Smooth muscle cell of the coronary artery (primary cell): ENCODE results near the gene PHKG2. TPM values are rescaled to one million over a fixed set of nuclear protein-coding genes. Genes with fewer than 3 reads are reported as not detected.

Experiments used
- total RNA-seq: library from RNA; depleted of rRNA; stranded (reverse); fragments of >200 nt; gene quantifications from 2 replicates; pipeline ENCODE4 v1.2.3, GENCODE V29; 2014; ENCODE audit warnings: low replicate concordance

The PHKG2 gene, protein sequence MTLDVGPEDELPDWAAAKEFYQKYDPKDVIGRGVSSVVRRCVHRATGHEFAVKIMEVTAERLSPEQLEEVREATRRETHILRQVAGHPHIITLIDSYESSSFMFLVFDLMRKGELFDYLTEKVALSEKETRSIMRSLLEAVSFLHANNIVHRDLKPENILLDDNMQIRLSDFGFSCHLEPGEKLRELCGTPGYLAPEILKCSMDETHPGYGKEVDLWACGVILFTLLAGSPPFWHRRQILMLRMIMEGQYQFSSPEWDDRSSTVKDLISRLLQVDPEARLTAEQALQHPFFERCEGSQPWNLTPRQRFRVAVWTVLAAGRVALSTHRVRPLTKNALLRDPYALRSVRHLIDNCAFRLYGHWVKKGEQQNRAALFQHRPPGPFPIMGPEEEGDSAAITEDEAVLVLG
- 15.3 and 16.7 TPM in 2 replicates for total RNA-seq

DNA sequence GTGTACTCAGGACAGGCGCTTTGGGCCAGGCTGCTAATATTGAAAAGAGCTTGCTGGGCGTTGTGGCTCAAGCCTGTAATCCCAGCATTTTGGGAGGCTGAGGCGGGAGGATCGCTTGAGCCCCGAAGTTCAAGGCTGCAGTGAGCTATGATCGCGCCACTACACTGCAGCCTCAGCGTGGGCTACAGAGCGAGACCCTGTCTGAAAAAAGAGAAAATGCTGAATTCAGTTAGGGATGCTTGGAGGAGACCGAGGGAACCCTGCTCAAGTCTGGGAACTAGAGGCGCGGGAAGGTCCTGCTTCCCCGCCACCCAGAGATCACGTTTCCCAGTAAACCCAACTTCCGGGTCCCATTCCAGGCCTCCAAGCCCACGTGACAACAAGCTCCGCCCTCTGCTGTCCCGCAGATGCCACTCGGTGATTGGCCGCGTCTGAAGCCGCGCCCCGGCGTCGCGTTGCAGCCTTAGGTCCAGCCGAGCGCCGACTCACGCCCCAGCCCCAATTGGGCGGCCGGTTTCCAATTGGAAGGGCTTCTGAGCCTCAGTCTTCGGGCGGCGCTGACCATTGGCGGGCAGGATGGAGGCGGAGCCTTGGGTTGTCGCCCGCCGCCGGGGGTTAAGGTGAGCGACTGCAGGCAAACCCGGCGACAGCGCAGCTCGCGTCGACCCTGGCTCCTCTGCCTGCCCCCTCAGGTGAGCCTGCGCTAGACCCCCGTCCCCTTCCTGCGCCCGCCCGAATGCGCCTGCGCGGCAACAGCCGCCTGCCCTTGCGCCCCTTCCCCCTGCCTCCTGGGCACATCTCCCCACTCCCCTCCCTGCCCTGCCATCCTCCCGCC lies at the start of gene PHKG2:
TSS of gene PHKG2 (plus strand) at position 627 of the 835 bp plus-strand sequence. CDS start 396 bp downstream, outside the sequence.

DNA sequence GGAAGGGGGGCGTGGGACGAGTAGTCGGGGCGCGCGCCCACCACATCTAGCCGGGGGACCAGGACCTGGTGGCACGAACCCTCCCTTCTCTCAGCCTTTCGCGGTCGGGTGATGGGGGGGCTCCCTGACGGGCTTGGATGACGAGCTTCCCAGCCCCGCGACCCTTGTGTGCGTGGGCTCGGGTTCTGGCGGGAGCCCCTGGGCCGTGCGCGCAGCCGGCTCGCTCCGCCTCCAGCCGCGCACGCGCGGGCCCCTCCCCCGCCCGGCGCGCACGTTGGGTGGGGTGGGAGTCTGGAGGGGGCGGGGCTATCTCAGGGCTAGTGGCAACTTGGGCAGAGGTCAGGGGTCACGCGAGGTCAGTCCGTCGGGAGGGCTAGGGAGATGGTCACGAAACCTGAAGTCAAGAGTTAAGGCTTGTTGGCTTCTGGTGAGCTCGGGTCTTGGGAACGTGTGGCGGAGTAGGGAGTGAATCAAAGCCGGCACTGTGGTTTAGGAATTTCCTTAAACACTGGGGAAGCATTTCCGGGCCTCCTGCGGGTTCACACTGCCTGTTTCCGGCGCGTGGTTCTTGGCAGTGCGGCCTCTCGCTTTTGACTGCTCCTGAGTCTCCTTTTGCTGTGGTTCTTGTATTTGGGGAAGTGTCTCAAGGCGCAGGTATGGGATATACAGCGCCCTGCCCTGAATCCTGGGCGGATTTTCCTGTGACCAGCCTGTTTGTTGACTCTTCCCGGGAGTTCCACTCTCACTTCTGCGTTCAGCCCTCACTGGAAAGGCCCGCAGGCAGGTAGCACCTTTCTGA lies 49.2 kb upstream of the PHKG2 start, which contains the start of gene SRCAP:
TSS of gene SRCAP (plus strand) at position 356 of the 799 bp plus-strand sequence. CDS start 1,654 bp downstream, outside the sequence.

DNA sequence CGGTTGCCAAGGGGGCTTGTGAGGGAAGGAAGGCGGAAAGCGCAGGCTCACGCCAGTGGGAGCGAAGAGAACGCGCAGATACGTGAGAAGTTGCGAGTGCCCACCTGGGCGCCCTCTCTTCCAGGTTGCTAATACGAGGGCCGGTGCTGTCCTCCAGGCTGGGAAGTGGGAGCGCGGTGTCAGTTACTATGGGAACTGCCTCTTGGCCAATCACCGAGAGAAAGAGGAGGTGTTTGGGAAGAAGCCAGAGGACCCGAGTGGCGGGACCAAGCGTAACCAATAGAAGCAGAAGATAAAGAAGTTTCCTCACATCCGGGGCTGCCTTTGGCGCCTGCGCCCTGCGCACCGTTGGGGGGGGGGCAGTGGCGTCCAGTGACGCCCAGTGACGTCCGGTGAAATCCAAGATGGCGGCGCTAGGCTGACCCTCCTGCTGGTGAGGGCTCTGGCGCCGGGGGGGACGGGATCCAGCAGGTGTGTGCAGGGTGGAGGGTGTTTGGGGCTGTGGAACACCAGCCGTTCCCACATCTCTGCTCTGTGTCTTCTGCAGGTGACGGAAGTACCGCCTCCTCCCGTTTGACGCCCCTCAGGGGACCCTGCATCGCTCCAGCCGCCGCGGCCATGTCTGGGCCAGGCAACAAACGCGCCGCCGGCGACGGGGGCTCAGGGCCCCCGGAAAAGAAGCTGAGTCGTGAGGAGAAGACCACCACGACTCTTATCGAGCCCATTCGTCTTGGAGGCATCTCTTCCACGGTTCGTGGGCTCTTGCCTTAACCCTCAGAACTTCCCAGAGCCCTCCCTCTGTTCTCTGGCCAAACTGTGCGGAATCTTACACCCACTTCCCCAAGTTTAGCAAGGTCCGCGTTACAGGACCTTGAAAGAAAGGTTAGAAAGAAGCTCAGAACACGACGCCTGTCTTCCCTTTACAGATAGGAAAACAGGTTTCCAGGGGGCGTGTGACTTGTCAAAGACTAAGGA lies 14.0 kb downstream of the PHKG2 start, which contains the start of the genes CFAP119 and RNF40:
TSS of gene CFAP119 (minus strand) at position 135 of the 975 bp plus-strand sequence. CDS start 314 bp downstream, outside the sequence.
TSS of gene RNF40 (plus strand) at position 395 of the 975 bp plus-strand sequence. CDS start at position 619, 224 bp downstream.

DNA sequence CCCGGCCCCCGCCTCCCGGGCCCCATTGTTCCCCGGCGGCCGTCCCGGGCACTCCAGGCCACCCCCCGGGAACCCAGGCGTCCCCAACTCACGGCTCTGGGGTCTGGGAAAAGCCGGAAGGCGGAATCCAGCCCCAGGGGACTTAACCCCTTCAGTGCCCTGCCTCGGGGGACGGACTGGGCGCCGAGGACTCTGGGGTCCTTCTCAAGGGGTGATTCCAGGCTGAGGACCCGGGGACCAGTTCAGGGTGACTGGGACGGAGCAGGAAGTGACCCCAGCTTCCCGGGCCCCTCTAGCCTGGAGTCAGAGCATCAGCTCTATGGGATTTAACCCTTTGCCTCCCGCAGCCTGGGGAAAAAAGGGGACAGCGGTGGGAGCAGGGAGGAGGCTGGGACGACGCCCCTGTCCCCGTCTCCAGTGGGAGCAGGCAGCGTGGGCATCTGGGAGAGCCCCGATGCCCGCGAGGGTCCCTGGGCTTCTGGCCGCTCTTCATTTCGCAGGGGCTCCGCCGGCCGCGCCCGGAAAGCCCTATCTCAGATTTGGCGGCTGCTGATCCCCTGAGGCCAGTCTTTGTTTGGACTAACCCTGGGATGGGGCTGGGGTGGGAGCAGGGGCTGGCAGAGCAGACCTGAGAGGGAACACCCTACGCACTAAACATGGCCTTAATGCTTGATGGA lies 38.8 kb downstream of the PHKG2 start, which contains the start of gene ZNF629:
TSS of gene ZNF629 (minus strand) at position 270 of the 677 bp plus-strand sequence. CDS start 2,723 bp downstream, outside the sequence.

Other genes starting within 250 kb of the PHKG2 start
- gene ZNF768, start 221.9 kb upstream of the PHKG2 start, total RNA-seq, result 10.3 and 12.0 TPM in 2 replicates
- 2.2 and 6.6 TPM in 2 replicates for gene ZNF747, start 213.6 kb upstream of the PHKG2 start, total RNA-seq
- 0.70 and 3.5 TPM in 2 replicates for gene ZNF764, start 190.1 kb upstream of the PHKG2 start, total RNA-seq
- 3.2 and 9.0 TPM in 2 replicates for gene ZNF688, start 176.7 kb upstream of the PHKG2 start, total RNA-seq
- 6.3 and 6.8 TPM in 2 replicates for gene ZNF785, start 162.7 kb upstream of the PHKG2 start, total RNA-seq
- 1.9 and 3.3 TPM in 2 replicates for gene ZNF689, start 138.0 kb upstream of the PHKG2 start, total RNA-seq
- gene PRR14, start 97.5 kb upstream of the PHKG2 start, total RNA-seq, result 3.1 and 4.9 TPM in 2 replicates
- 6.6 and 9.8 TPM in 2 replicates for gene FBRS, start 90.0 kb upstream of the PHKG2 start, total RNA-seq
- gene SRCAP, start 49.3 kb upstream of the PHKG2 start, total RNA-seq, result 12.3 and 15.9 TPM in 2 replicates
- gene CFAP119, start 13.6 kb downstream of the PHKG2 start, total RNA-seq, result 1.9 and 2.6 TPM in 2 replicates
- 47.7 and 54.2 TPM in 2 replicates for gene RNF40, start 13.9 kb downstream of the PHKG2 start, total RNA-seq
- 3.3 and 6.8 TPM in 2 replicates for gene ZNF629, start 38.8 kb downstream of the PHKG2 start, total RNA-seq
- 16.7 and 35.9 TPM in 2 replicates for gene BCL7C, start 145.7 kb downstream of the PHKG2 start, total RNA-seq
- 0.23 and 0.98 TPM in 2 replicates for gene CTF1, start 148.2 kb downstream of the PHKG2 start, total RNA-seq
- 8.2 and 13.9 TPM in 2 replicates for gene FBXL19, start 175.1 kb downstream of the PHKG2 start, total RNA-seq
- gene ORAI3, start 200.6 kb downstream of the PHKG2 start, total RNA-seq, result 21.3 and 41.2 TPM in 2 replicates
- 1.6 and 2.2 TPM in 2 replicates for gene SETD1A, start 209.3 kb downstream of the PHKG2 start, total RNA-seq
- gene HSD3B7, start 236.8 kb downstream of the PHKG2 start, total RNA-seq, result 11.7 and 71.5 TPM in 2 replicates